ENCODE measurements around the gene GBE1. TPM values are rescaled to one million over a fixed set of nuclear protein-coding genes. Genes with fewer than 3 reads are reported as not detected.

Gene GBE1
- total RNA-seq, 2 donors from 2014 or later, result 8.4 to 12.3 TPM

GRCh38 chr3:81503026-81503425 is 258.4 kb downstream of the GBE1 start:
- Mint-ChIP-seq H3K4me1 (no peaks in the 10 kb centered on the region), H3K9me3 (peaks cover 4% of the 10 kb centered on the region), H3K36me3 (ENCODE audit: low read depth) (peaks cover 4% of the 10 kb centered on the region), H3K4me3 (no peak overlapping the region), H3K27ac (no peak overlapping the region), H3K27me3 (ENCODE audit: insufficient read depth) (no peaks in the 10 kb centered on the region)
- TF ChIP-seq CTCF (conservative IDR thresholded peaks at IDR 0.05), result no peak
- Histone ChIP-seq H3K4me1 (ENCODE audit: control insufficient read depth, insufficient read depth, low read length) (no peaks in the 10 kb centered on the region), H3K9ac (ENCODE audit: extremely low read depth, low read length, poor library complexity, severe bottlenecking) (no peak overlapping the region), H3K9me3 (ENCODE audit: control insufficient read depth, low read length) (no peaks in the 10 kb centered on the region), H3K36me3 (ENCODE audit: control insufficient read depth, insufficient read depth, low read length) (no peaks in the 10 kb centered on the region), H3K27me3 (ENCODE audit: control insufficient read depth, insufficient read depth, low read length, poor library complexity, severe bottlenecking) (no peaks in the 10 kb centered on the region), H3K4me3 (ENCODE audit: low read length) (no peak overlapping the region), H3K27ac (ENCODE audit: low read depth, low read length) (no peak overlapping the region)
- DNase-seq, result no peak
- 90 to 100% methylated on average over 2 of the region's 2 CpGs for WGBS, 2 experiments (ENCODE audit: insufficient coverage in 1 of 2, insufficient read length in 1 of 2)

- Histone ChIP-seq H3K4me1 (ENCODE audit: control insufficient read depth, insufficient read depth, low read length) (no peaks in the 10 kb centered on the region), H3K9me3 (ENCODE audit: control insufficient read depth, low read length) (no peaks in the 10 kb centered on the region), H3K4me3 (ENCODE audit: low read length) (no peak overlapping the region), H3K36me3 (ENCODE audit: control insufficient read depth, insufficient read depth, low read length) (no peaks in the 10 kb centered on the region), H3K9ac (ENCODE audit: extremely low read depth, low read length, poor library complexity, severe bottlenecking) (no peak overlapping the region), H3K27me3 (ENCODE audit: control insufficient read depth, insufficient read depth, low read length, poor library complexity, severe bottlenecking) (no peaks in the 10 kb centered on the region), H3K27ac (ENCODE audit: low read depth, low read length) (no peak overlapping the region)
- WGBS, 2 experiments (ENCODE audit: insufficient coverage in 1 of 2, insufficient read length in 1 of 2), result no CpG with 5 or more reads among the region's 1 CpG
- H3K27me3 Mint-ChIP-seq (ENCODE audit: insufficient read depth), result no peaks in the 10 kb centered on the region
- peaks cover 4% of the 10 kb centered on the region for H3K36me3 Mint-ChIP-seq (ENCODE audit: low read depth)
- no peak overlapping the region for H3K27ac Mint-ChIP-seq
- H3K4me1 Mint-ChIP-seq, result peaks cover 1% of the 10 kb centered on the region
- H3K9me3 Mint-ChIP-seq, result peaks cover 4% of the 10 kb centered on the region
- no peak overlapping the region for H3K4me3 Mint-ChIP-seq
- DNase-seq, result no peak
- no peak for TF ChIP-seq CTCF (conservative IDR thresholded peaks at IDR 0.05)
These were observed 259.2 kb downstream of the GBE1 start for GRCh38 chr3:81502236-81502635.

- Histone ChIP-seq H3K9ac (ENCODE audit: extremely low read depth, low read length, poor library complexity, severe bottlenecking) (no peak overlapping the region), H3K4me1 (ENCODE audit: control insufficient read depth, insufficient read depth, low read length) (no peaks in the 10 kb centered on the region), H3K27ac (ENCODE audit: low read depth, low read length) (no peak overlapping the region), H3K4me3 (ENCODE audit: low read length) (no peak overlapping the region), H3K27me3 (ENCODE audit: control insufficient read depth, insufficient read depth, low read length, poor library complexity, severe bottlenecking) (no peaks in the 10 kb centered on the region), H3K36me3 (ENCODE audit: control insufficient read depth, insufficient read depth, low read length) (no peaks in the 10 kb centered on the region), H3K9me3 (ENCODE audit: control insufficient read depth, low read length) (no peaks in the 10 kb centered on the region)
- DNase-seq, result no peak
- peaks cover 12% of the 10 kb centered on the region for H3K4me1 Mint-ChIP-seq
- H3K27me3 Mint-ChIP-seq (ENCODE audit: insufficient read depth), result no peaks in the 10 kb centered on the region
- H3K27ac Mint-ChIP-seq, result no peak overlapping the region
- WGBS, 2 experiments (ENCODE audit: insufficient coverage in 1 of 2, insufficient read length in 1 of 2), result 92 to 95% methylated on average over 1 of the region's 1 CpG
- no peak overlapping the region for H3K4me3 Mint-ChIP-seq
- H3K9me3 Mint-ChIP-seq, result peaks cover 4% of the 10 kb centered on the region
- H3K36me3 Mint-ChIP-seq (ENCODE audit: low read depth), result peaks cover 2% of the 10 kb centered on the region
- no peak for TF ChIP-seq CTCF (conservative IDR thresholded peaks at IDR 0.05)
These were observed 261.4 kb downstream of the GBE1 start for GRCh38 chr3:81500039-81500438.

Measured in endodermal cell (in vitro differentiated cells).